Thoracic aorta (tissue), 2 donors: ENCODE results near the gene FXYD7. TPM values are rescaled to one million over a fixed set of nuclear protein-coding genes. Genes with fewer than 3 reads are reported as not detected.

Experiments
- ATAC-seq: fragments of 150-250 bp; one replicate; pipeline ENCODE4 v1.8.0; 2017; ENCODE audit warnings: low read depth; ENCODE audit not compliant: insufficient number of reproducible peaks, low FRiP score
- DNase-seq: peaks from one replicate; pipeline ENCODE4 v3.0.0-alpha.2; 2020; ENCODE audit warnings: low spot score
- H3K27ac ChIP-seq, 2 donors: fragments of 200-600 bp; sonication (generic); 1 replicate in 1 of 2; 2 replicates in 1 of 2; pipeline ENCODE4 v1.5.1; 2016; ENCODE audit warnings: mild to moderate bottlenecking in 2 of 2, moderate library complexity in 2 of 2
- H3K27me3 ChIP-seq: fragments of 200-600 bp; sonication (generic); replicated peaks from 2 replicates; pipeline ENCODE4 v1.6.0; 2016; ENCODE audit warnings: mild to moderate bottlenecking; ENCODE audit not compliant: insufficient read depth
- H3K36me3 ChIP-seq: fragments of 200-600 bp; sonication (generic); one replicate; pipeline ENCODE4 v1.5.1; 2016
- H3K4me1 ChIP-seq, 2 donors: fragments of 200-600 bp; sonication (generic); 1 replicate in 1 of 2; 2 replicates in 1 of 2; pipeline versions ENCODE4 v1.5.1 to v1.6.0; 2016; ENCODE audit warnings: low read depth in 2 of 2, mild to moderate bottlenecking in 1 of 2; ENCODE audit not compliant: control insufficient read depth in 1 of 2
- H3K4me3 ChIP-seq: fragments of 200-600 bp; sonication (generic); 2 replicates; pipeline ENCODE4 v1.5.1; 2016; ENCODE audit warnings: mild to moderate bottlenecking
- H3K9me3 ChIP-seq: fragments of 200-600 bp; sonication (generic); 2 replicates; pipeline ENCODE4 v1.5.1; 2016
- CTCF ChIP-seq: fragments of 200-600 bp; sonication (generic); IDR thresholded peaks from one replicate; pipeline ENCODE4 v1.5.1; 2019; ENCODE audit warnings: antibody characterized with exemption
- total RNA-seq, 2 donors: library from RNA; depleted of rRNA; stranded (reverse); fragments of >200 nt; gene quantifications; one replicate each; pipeline versions ENCODE4 v1.1.0 to v1.2.3, GENCODE V29; 2016

Gene FXYD7
- total RNA-seq, 2 donors from 2014 or later, result not detected

- ATAC-seq (no peak), DNase-seq (no peak)
- peaks cover 5 to 24% of the 10 kb centered on the region in 2 donors for H3K4me1 ChIP-seq
- H3K36me3 ChIP-seq, result no peaks in the 10 kb centered on the region
- H3K27ac ChIP-seq, result no peak overlapping the region
- no peak for TF ChIP-seq CTCF
- no peaks in the 10 kb centered on the region for H3K27me3 ChIP-seq
- no peaks in the 10 kb centered on the region for H3K9me3 ChIP-seq
- no peak overlapping the region for H3K4me3 ChIP-seq
Observed at GRCh38 chr19:35120898-35121297, 22.2 kb upstream of the FXYD7 start.

GRCh38 chr19:35122687-35123551 lies 20.1 kb upstream of the FXYD7 start:
- no peak overlapping the region for H3K4me3 ChIP-seq
- H3K27me3 ChIP-seq, result no peaks in the 10 kb centered on the region
- no peaks in the 10 kb centered on the region for H3K9me3 ChIP-seq
- peak overlapping the region; percentile 88 to 92 for H3K27ac ChIP-seq
- ATAC-seq (no peak), DNase-seq (no peak)
- H3K4me1 ChIP-seq, result peaks cover 5 to 30% of the 10 kb centered on the region in 2 donors
- H3K36me3 ChIP-seq, result no peaks in the 10 kb centered on the region
- no peak for TF ChIP-seq CTCF

- Histone ChIP-seq H3K36me3 (no peaks in the 10 kb centered on the region), H3K4me1 (peaks cover 5 to 30% of the 10 kb centered on the region in 2 donors), H3K4me3 (peak overlapping the region; percentile 87), H3K27me3 (no peaks in the 10 kb centered on the region), H3K27ac (peak overlapping the region; percentile 88 to 92), H3K9me3 (no peaks in the 10 kb centered on the region)
- peak; percentile 50 for DNase-seq
- TF ChIP-seq CTCF, result no peak
- peak; percentile 56 for ATAC-seq
Observed at GRCh38 chr19:35123573-35123972, 19.5 kb upstream of the FXYD7 start.

- Histone ChIP-seq H3K27me3 (no peaks in the 10 kb centered on the region), H3K27ac (peak overlapping the region; percentile 88 to 92), H3K36me3 (no peaks in the 10 kb centered on the region), H3K4me3 (peak overlapping the region; percentile 87), H3K4me1 (peaks cover 5 to 30% of the 10 kb centered on the region in 2 donors), H3K9me3 (no peaks in the 10 kb centered on the region)
- peak; percentile 82 for DNase-seq
- no peak for TF ChIP-seq CTCF
- peak; percentile 85 for ATAC-seq
Observed at GRCh38 chr19:35124098-35125060, 18.7 kb upstream of the FXYD7 start.

GRCh38 chr19:35125270-35125717 lies 17.8 kb upstream of the FXYD7 start:
- H3K27ac ChIP-seq, result no peak overlapping the region
- peaks cover 5 to 30% of the 10 kb centered on the region in 2 donors for H3K4me1 ChIP-seq
- ATAC-seq (no peak), DNase-seq (no peak)
- TF ChIP-seq CTCF, result no peak
- H3K27me3 ChIP-seq, result no peaks in the 10 kb centered on the region
- H3K9me3 ChIP-seq, result no peaks in the 10 kb centered on the region
- no peak overlapping the region for H3K4me3 ChIP-seq
- no peaks in the 10 kb centered on the region for H3K36me3 ChIP-seq
